ENCODE data around the gene IGFBP2.

Gene IGFBP2

DNA sequence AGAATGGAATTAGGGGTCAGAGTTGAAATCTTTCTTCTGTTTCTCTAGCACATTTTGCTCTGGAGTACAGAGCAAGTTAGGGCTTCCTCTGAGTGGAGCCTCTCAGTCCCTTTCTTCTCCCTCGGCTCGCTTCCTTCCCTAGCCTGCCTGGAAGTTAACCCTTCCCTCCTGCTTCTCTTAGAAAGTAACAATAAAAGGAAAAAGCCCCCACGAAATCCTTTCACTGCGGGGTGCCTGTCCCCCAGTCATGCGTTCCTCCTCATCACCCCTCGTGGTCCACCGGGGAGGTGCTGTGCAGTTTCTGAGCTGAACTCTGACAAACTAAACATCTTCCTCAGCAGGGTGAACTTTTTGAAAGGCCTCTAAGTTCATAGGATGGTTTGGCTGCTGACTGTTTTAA is 2.0 kb downstream of the IGFBP2 start:
- Histone ChIP-seq H3K9me3 (ENCODE audit: insufficient read depth, low read length) (no peaks in the 10 kb centered on the region), H3K9ac (ENCODE audit: low read length) (no peak overlapping the region), H3K79me2 (ENCODE audit: insufficient read depth, low read length) (no peaks in the 10 kb centered on the region), H3K36me3 (ENCODE audit: low read length) (no peaks in the 10 kb centered on the region), H4K20me1 (ENCODE audit: low read depth, low read length) (no peaks in the 10 kb centered on the region), H3K9me2 (replicated peaks; ENCODE audit: insufficient read depth, low read length) (no peaks in the 10 kb centered on the region), H3K4me3 (ENCODE audit: insufficient read depth, low read length, poor library complexity, severe bottlenecking) (no peak overlapping the region), H2AFZ (ENCODE audit: low read depth, low read length, severe bottlenecking) (no peak overlapping the region), H3K27me3 (ENCODE audit: low read length) (no peaks in the 10 kb centered on the region), H3F3A (ENCODE audit: insufficient read depth) (no peaks in the 10 kb centered on the region), H3K27ac (ENCODE audit: low read depth, low read length) (no peak overlapping the region), H3K4me2 (ENCODE audit: low read depth, low read length, poor library complexity, severe bottlenecking) (no peak overlapping the region)
- TF ChIP-seq EZH2phosphoT487 (conservative IDR thresholded peaks at IDR 0.05; ENCODE audit: low read length): no peak
- TF ChIP-seq CTCF (IDR thresholded peaks at IDR 0.05; ENCODE audit: insufficient read depth, low read length, poor library complexity, severe bottlenecking): no peak

- Histone ChIP-seq H4K20me1 (ENCODE audit: low read depth, low read length) (no peaks in the 10 kb centered on the region), H3K9ac (ENCODE audit: low read length) (no peak overlapping the region), H3K79me2 (ENCODE audit: insufficient read depth, low read length) (no peaks in the 10 kb centered on the region), H3K36me3 (ENCODE audit: low read length) (no peaks in the 10 kb centered on the region), H3K27ac (ENCODE audit: low read depth, low read length) (no peak overlapping the region), H3K4me3 (ENCODE audit: insufficient read depth, low read length, poor library complexity, severe bottlenecking) (no peak overlapping the region), H3K9me3 (ENCODE audit: insufficient read depth, low read length) (no peaks in the 10 kb centered on the region), H2AFZ (ENCODE audit: low read depth, low read length, severe bottlenecking) (no peak overlapping the region), H3F3A (ENCODE audit: insufficient read depth) (no peaks in the 10 kb centered on the region), H3K4me2 (ENCODE audit: low read depth, low read length, poor library complexity, severe bottlenecking) (no peak overlapping the region), H3K9me2 (replicated peaks; ENCODE audit: insufficient read depth, low read length) (no peaks in the 10 kb centered on the region), H3K27me3 (ENCODE audit: low read length) (no peaks in the 10 kb centered on the region)
- TF ChIP-seq EZH2phosphoT487 (conservative IDR thresholded peaks at IDR 0.05; ENCODE audit: low read length): no peak
- no peak for TF ChIP-seq CTCF (IDR thresholded peaks at IDR 0.05; ENCODE audit: insufficient read depth, low read length, poor library complexity, severe bottlenecking)
Measured at GRCh38 chr2:216635701-216636550, 2.7 kb downstream of the IGFBP2 start.

DNA sequence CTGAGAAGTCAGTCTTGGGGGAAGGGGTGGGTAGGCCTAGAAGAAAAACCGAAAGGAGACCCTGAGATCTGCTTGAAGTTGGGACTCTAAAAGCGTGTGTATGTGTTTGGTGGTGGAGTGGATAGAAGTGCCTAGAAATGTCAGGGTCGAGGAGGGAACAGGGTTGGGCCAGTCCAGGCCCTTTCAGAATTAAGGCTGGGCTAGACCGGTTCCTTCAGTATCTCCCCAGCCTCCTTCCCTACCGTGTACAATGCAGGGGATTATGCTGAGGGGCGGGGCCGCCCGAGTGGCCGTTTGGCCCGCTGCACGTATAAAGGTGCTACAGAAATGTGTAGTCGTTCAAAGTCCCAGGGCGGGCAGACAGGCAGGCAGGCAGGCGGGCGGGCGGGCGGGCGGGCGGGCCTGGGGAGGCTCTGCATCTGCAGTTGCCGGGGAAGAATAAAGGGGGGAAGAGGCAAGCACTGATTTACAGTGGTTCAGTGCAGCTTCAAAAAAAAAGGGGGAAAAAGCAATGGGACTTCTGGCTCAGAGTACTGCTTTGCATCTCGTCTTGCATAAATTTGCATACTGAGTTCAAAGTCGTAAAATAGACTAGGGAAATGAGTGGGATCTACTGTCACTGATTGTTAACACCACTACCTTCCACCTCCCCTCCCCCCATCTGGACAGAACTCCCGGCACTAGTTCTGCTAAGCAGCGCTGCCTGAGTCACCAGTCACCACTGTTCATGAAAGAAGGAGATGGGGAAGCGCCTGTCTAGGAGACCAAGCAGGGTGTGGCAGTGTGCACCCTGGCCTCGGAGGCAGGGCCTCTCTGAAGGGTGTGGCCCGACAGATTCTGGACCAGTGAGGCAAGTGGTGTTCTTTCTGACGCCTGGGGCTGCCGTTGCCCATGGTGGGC is 3.6 kb downstream of the IGFBP2 start:
- Histone ChIP-seq H3K36me3 (ENCODE audit: low read length) (no peaks in the 10 kb centered on the region), H2AFZ (ENCODE audit: low read depth, low read length, severe bottlenecking) (no peak overlapping the region), H3F3A (ENCODE audit: insufficient read depth) (no peaks in the 10 kb centered on the region), H3K27me3 (ENCODE audit: low read length) (no peaks in the 10 kb centered on the region), H3K9me3 (ENCODE audit: insufficient read depth, low read length) (no peaks in the 10 kb centered on the region), H3K9me2 (replicated peaks; ENCODE audit: insufficient read depth, low read length) (no peaks in the 10 kb centered on the region), H3K9ac (ENCODE audit: low read length) (no peak overlapping the region), H3K4me3 (ENCODE audit: insufficient read depth, low read length, poor library complexity, severe bottlenecking) (no peak overlapping the region), H3K79me2 (ENCODE audit: insufficient read depth, low read length) (no peaks in the 10 kb centered on the region), H3K27ac (ENCODE audit: low read depth, low read length) (no peak overlapping the region), H4K20me1 (ENCODE audit: low read depth, low read length) (no peaks in the 10 kb centered on the region), H3K4me2 (ENCODE audit: low read depth, low read length, poor library complexity, severe bottlenecking) (no peak overlapping the region)
- no peak for TF ChIP-seq EZH2phosphoT487 (conservative IDR thresholded peaks at IDR 0.05; ENCODE audit: low read length)
- no peak for TF ChIP-seq CTCF (IDR thresholded peaks at IDR 0.05; ENCODE audit: insufficient read depth, low read length, poor library complexity, severe bottlenecking)
